AG10803 (cell line): ENCODE measurements around the gene TNK1.

Experiments
- DNase-seq: peaks from one replicate; pipeline ENCODE4 v3.0.0; 2010; ENCODE audit warnings: low read depth
- H3K4me3 ChIP-seq: 2 replicates; pipeline ENCODE4 v1.5.1; 2011; ENCODE audit warnings: mild to moderate bottlenecking, low read length, control low read depth
- TF ChIP-seq, protein P1 (sequence below): conservative IDR thresholded peaks from 2 replicates; pipeline ENCODE4 v1.5.1; 2011; ENCODE audit warnings: mild to moderate bottlenecking, low read length, control low read depth, inconsistent platforms

Gene TNK1

GRCh38 chr17:7370853-7371252, 10.0 kb upstream of the TNK1 start:
- TF ChIP-seq, protein P1, sequence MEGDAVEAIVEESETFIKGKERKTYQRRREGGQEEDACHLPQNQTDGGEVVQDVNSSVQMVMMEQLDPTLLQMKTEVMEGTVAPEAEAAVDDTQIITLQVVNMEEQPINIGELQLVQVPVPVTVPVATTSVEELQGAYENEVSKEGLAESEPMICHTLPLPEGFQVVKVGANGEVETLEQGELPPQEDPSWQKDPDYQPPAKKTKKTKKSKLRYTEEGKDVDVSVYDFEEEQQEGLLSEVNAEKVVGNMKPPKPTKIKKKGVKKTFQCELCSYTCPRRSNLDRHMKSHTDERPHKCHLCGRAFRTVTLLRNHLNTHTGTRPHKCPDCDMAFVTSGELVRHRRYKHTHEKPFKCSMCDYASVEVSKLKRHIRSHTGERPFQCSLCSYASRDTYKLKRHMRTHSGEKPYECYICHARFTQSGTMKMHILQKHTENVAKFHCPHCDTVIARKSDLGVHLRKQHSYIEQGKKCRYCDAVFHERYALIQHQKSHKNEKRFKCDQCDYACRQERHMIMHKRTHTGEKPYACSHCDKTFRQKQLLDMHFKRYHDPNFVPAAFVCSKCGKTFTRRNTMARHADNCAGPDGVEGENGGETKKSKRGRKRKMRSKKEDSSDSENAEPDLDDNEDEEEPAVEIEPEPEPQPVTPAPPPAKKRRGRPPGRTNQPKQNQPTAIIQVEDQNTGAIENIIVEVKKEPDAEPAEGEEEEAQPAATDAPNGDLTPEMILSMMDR = no peak
- DNase-seq = no peak
- no peak overlapping the region for H3K4me3 ChIP-seq

DNA sequence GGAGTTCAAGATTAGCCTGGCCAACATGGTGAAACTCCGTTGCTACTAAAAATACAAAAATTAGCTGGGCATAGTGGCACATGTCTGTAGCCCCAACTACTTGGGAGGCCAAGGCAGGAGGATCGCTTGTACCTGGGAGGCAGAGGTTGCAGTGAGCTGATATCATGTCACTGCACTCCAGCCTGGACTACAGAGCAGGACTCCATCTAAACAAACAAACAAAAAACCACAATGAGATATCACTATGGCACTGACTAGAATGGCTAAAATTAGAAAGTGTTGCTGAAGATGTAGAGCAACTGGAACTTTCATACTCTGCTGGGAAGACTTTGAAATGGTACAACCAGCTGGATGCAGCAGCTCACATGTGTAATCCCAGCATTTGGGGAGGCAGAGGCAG, 6.5 kb upstream of the TNK1 start:
- TF ChIP-seq, protein P1 = no peak
- H3K4me3 ChIP-seq = no peak overlapping the region
- DNase-seq = no peak

GRCh38 chr17:7379134-7379533, 1.8 kb upstream of the TNK1 start:
- no peak for DNase-seq
- H3K4me3 ChIP-seq = no peak overlapping the region
- TF ChIP-seq, protein P1 = no peak

GRCh38 chr17:7380321-7380720, 568 bp upstream of the TNK1 start:
- peak; percentile 75 for DNase-seq
- TF ChIP-seq, protein P1 = peak; percentile 22
- H3K4me3 ChIP-seq = peak overlapping the region; percentile 44

GRCh38 chr17:7382901-7383300, 2.0 kb downstream of the TNK1 start:
- no peak overlapping the region for H3K4me3 ChIP-seq
- no peak for DNase-seq
- TF ChIP-seq, protein P1 = no peak

DNA sequence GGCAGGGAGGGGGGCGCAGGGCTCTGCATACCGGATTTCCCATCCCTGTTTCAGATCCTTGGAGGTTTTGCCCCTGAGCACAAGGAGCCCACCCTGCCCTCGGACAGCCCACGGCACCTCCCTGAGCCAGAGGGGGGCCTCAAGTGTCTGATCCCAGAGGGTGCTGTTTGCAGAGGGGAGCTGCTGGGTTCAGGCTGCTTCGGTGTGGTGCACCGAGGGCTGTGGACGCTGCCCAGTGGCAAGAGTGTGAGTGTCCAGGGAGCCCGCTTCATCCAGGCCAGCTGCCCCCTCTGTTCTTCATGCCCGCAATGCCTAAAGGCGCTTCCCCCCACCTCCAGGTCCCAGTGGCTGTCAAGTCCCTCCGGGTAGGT, 2.5 kb downstream of the TNK1 start:
- H3K4me3 ChIP-seq = no peak overlapping the region
- DNase-seq = no peak
- TF ChIP-seq, protein P1 = no peak

- TF ChIP-seq, protein P1 = no peak
- no peak for DNase-seq
- peak overlapping the region; percentile 27 for H3K4me3 ChIP-seq
Observed at GRCh38 chr17:7383742-7384488, 3.0 kb downstream of the TNK1 start.
